Vagina (tissue), 2 donors: ENCODE data around the gene TNS3.

ENCODE experiments used
- POLR2A ChIP-seq, 2 donors: fragments of 450-650 bp; IDR thresholded peaks; one replicate each; pipeline ENCODE4 v1.6.1; 2017; ENCODE audit warnings: antibody characterized with exemption in 2 of 2, mild to moderate bottlenecking in 2 of 2, moderate library complexity in 2 of 2
- POLR2AphosphoS5 ChIP-seq, 2 donors: sonication (generic); formaldehyde crosslinking; IDR thresholded peaks; one replicate each; pipeline ENCODE4 v1.9.0; 2017; ENCODE audit warnings: antibody characterized with exemption in 2 of 2, mild to moderate bottlenecking in 2 of 2, low read depth in 1 of 2; ENCODE audit not compliant: insufficient read depth in 1 of 2
- TF ChIP-seq, protein P1 (sequence below), 3 experiments: fragments of 450-650 bp in 2 of 3; fragments of 200-600 bp in 1 of 3; sonication (generic) in 1 of 3; IDR thresholded peaks; one replicate each; pipeline ENCODE4 v1.5.1; 2017 to 2019; ENCODE audit warnings: antibody characterized with exemption in 3 of 3, mild to moderate bottlenecking in 2 of 3, moderate library complexity in 2 of 3

DNA sequence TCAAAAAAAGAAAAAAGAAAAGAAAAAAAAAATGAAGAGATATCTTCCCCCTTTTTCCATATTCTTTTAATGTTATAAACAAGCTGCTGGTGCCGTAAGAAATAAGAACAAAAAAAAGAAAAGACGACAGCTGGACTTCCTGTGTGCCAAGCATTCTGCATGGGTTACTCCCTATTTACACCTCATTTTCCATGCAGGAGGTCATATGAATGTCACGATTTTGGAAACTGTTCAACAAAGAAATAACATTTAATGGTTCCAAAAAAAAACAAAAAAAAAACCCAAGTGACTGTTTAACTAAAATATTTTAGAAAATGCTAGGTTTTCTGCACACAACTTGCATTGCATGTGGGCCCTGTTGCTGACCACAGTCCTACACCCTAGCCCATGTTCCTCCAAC is 159.3 kb downstream of the TNS3 start:
- TF ChIP-seq, protein P1, sequence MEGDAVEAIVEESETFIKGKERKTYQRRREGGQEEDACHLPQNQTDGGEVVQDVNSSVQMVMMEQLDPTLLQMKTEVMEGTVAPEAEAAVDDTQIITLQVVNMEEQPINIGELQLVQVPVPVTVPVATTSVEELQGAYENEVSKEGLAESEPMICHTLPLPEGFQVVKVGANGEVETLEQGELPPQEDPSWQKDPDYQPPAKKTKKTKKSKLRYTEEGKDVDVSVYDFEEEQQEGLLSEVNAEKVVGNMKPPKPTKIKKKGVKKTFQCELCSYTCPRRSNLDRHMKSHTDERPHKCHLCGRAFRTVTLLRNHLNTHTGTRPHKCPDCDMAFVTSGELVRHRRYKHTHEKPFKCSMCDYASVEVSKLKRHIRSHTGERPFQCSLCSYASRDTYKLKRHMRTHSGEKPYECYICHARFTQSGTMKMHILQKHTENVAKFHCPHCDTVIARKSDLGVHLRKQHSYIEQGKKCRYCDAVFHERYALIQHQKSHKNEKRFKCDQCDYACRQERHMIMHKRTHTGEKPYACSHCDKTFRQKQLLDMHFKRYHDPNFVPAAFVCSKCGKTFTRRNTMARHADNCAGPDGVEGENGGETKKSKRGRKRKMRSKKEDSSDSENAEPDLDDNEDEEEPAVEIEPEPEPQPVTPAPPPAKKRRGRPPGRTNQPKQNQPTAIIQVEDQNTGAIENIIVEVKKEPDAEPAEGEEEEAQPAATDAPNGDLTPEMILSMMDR (IDR thresholded peaks at IDR 0.05), result no peak
- no peak for TF ChIP-seq POLR2AphosphoS5 (IDR thresholded peaks at IDR 0.05; ENCODE audit: insufficient read depth in 1 of 2, low read depth in 1 of 2)
- TF ChIP-seq POLR2A (IDR thresholded peaks at IDR 0.05), result no peak
